HepG2 (cell line): ENCODE results near the gene AKR7A2. TPM values are rescaled to one million over a fixed set of nuclear protein-coding genes. Genes with fewer than 3 reads are reported as not detected.

Experiments used
- ATAC-seq: fragments of 200-7000 bp; cut with Tn5 transposase; 3 replicates; pipeline ENCODE4 v1.9.1; 2020; ENCODE audit warnings: mild to moderate bottlenecking, moderate library complexity
- BruUV-seq: library from RNA; stranded (reverse); fragments of 400-500 nt; replicated peaks from 2 replicates; lab custom pipeline; 2021; lab: Mats Ljungman, UMichigan
- CTCF ChIA-PET: fragments of 300-600 bp; formaldehyde crosslinking; extraction: SDS; loops from one replicate; lab custom pipeline; 2021; ENCODE audit warnings: low total read pairs, inconsistent platforms, low intra/inter-chr PET ratio; lab: Yijun Ruan, JAX
- POLR2A ChIA-PET: fragments of 350-600 bp; sonication (Branson Sonifier 250); formaldehyde crosslinking; loops from one replicate; lab custom pipeline; 2020; ENCODE audit warnings: antibody characterized with exemption, inconsistent platforms; lab: Yijun Ruan, JAX
- DNase-seq: peaks from one replicate; pipeline ENCODE4 v3.0.0-alpha.2; 2015; ENCODE audit warnings: low spot score
- FAIRE-seq: peaks from 3 replicates; lab custom pipeline; 2011; peaks lifted over from hg19 to GRCh38; lab: Jason Lieb, UNC
- H2AFZ ChIP-seq: one replicate; pipeline ENCODE4 v1.6.1; 2011; ENCODE audit warnings: low read length, inconsistent platforms
- H3K27ac ChIP-seq: fragments of 300-600 bp; 3 replicates; pipeline ENCODE4 v1.8.0; 2011; ENCODE audit warnings: mixed run types, mild to moderate bottlenecking, mixed read lengths, low read length, inconsistent platforms; ENCODE audit not compliant: insufficient read depth; ENCODE audit errors: extremely low read length
- H3K27me3 ChIP-seq, 2 experiments: fragments of 200-600 bp in 1 of 2; 2 replicates in 1 of 2; 3 replicates in 1 of 2; pipeline versions ENCODE4 v1.6.0 to v1.8.0; 2011; ENCODE audit warnings: low read length in 2 of 2, mild to moderate bottlenecking in 2 of 2, moderate library complexity in 2 of 2, inconsistent platforms in 1 of 2; ENCODE audit not compliant: insufficient read depth in 2 of 2, control insufficient read depth in 1 of 2
- H3K36me3 ChIP-seq, 2 experiments: fragments of 200-600 bp in 1 of 2; replicated peaks in 1 of 2; 2 replicates in 1 of 2; 3 replicates in 1 of 2; pipeline versions ENCODE4 v1.5.1 to v1.8.0; 2011; ENCODE audit warnings: low read length in 2 of 2, inconsistent platforms in 1 of 2; ENCODE audit not compliant: insufficient read depth in 2 of 2, control insufficient read depth in 1 of 2
- H3K4me1 ChIP-seq: 2 replicates; pipeline ENCODE4 v1.5.1; 2012; ENCODE audit warnings: low read length, inconsistent platforms; ENCODE audit not compliant: insufficient read depth
- H3K4me2 ChIP-seq: 2 replicates; pipeline ENCODE4 v1.6.0; 2011; ENCODE audit warnings: low read depth, low read length, inconsistent platforms
- H3K4me3 ChIP-seq, 3 experiments: fragments of 200-600 bp in 1 of 3; sonication (generic), shearing (Covaris generic) in 1 of 3; replicated peaks in 1 of 3; 2 replicates each; pipeline ENCODE4 v1.5.1; 2011 to 2016; ENCODE audit warnings: low read length in 3 of 3, inconsistent platforms in 2 of 3, low read depth in 2 of 3, mild to moderate bottlenecking in 2 of 3, control low read depth in 1 of 3, mixed read lengths in 1 of 3; ENCODE audit not compliant: insufficient read depth in 1 of 3
- H3K79me2 ChIP-seq: one replicate; pipeline ENCODE4 v1.6.1; 2011; ENCODE audit warnings: low read length, inconsistent platforms; ENCODE audit not compliant: insufficient read depth
- H3K9ac ChIP-seq: 2 replicates; pipeline ENCODE4 v1.6.0; 2011; ENCODE audit warnings: mild to moderate bottlenecking, low read depth, low read length, inconsistent platforms; ENCODE audit not compliant: insufficient read depth
- H3K9me3 ChIP-seq: 2 replicates; pipeline ENCODE4 v1.5.1; 2012; ENCODE audit warnings: mild to moderate bottlenecking, low read length
- H4K20me1 ChIP-seq: 2 replicates; pipeline ENCODE4 v1.6.0; 2011; ENCODE audit warnings: inconsistent platforms, mild to moderate bottlenecking, low read length, moderate library complexity; ENCODE audit not compliant: insufficient read depth
- CCDC6 ChIP-seq: sonication (generic); formaldehyde crosslinking; IDR thresholded peaks from 2 replicates; pipeline ENCODE4 v1.8.1; 2022; ENCODE audit warnings: mild to moderate bottlenecking, missing genetic modification reagents, moderate library complexity
- ELF3 ChIP-seq: IDR thresholded peaks from 2 replicates; pipeline ENCODE4 v1.6.1; 2016; ENCODE audit warnings: missing genetic modification reagents, missing compliant biosample characterization
- KDM5B ChIP-seq: sonication (generic); formaldehyde crosslinking; IDR thresholded peaks from 2 replicates; pipeline ENCODE4 v1.4.0; 2020; ENCODE audit warnings: missing genetic modification reagents, mild to moderate bottlenecking, borderline replicate concordance
- PHB2 ChIP-seq: fragments of 450-650 bp; IDR thresholded peaks from 2 replicates; pipeline ENCODE4 v1.6.1; 2018; ENCODE audit not compliant: partially characterized antibody
- RARA ChIP-seq: IDR thresholded peaks from 2 replicates; pipeline ENCODE4 v1.6.1; 2016; ENCODE audit warnings: missing genetic modification reagents, missing compliant biosample characterization
- ZBTB39 ChIP-seq: sonication (generic); formaldehyde crosslinking; IDR thresholded peaks from 2 replicates; pipeline ENCODE4 v1.5.0; 2020; ENCODE audit warnings: missing genetic modification reagents
- ZNF337 ChIP-seq: sonication (generic); formaldehyde crosslinking; IDR thresholded peaks from 2 replicates; pipeline ENCODE4 v1.5.1; 2020; ENCODE audit warnings: missing genetic modification reagents, low read depth, mild to moderate bottlenecking, borderline replicate concordance
- ZNF670 ChIP-seq: sonication (generic); formaldehyde crosslinking; IDR thresholded peaks from 2 replicates; pipeline ENCODE4 v1.8.0; 2022; ENCODE audit warnings: mild to moderate bottlenecking, missing genetic modification reagents, borderline replicate concordance
- WGBS: methylation state at CpG from one replicate; pipeline ENCODE4 v1.1.6; 2017; ENCODE audit warnings: low lambda C conversion rate; 5-methylcytosine and 5-hydroxymethylcytosine counted together
- in situ Hi-C: cut with HindIII; loops from 2 replicates; pipeline ENCODE4 v1.10.0; 2017; ENCODE audit warnings: low pct_unique_long_range_greater_than_20kb; ENCODE audit not compliant: extremely low pct_ligation_motif_present
- intact Hi-C: fragments of 100-400 bp; cut with micrococcal nuclease; formaldehyde crosslinking; loops from one replicate; pipeline ENCODE4 v1.10.0; 2022; ENCODE audit not compliant: unreplicated experiment
- polyA plus RNA-seq, 8 experiments: library from polyadenylated mRNA; depleted of rRNA in 3 of 8; stranded (reverse) in 7 of 8; unstranded in 1 of 8; fragments of >200 nt; fragmentation: Illumina TruSeq in 4 of 8; extraction: Trizol in 4 of 8; gene quantifications; 2 replicates each; pipeline versions ENCODE4 v1.2.1 to v1.2.3, GENCODE V29; 2011 to 2016; ENCODE audit warnings: low read depth in 4 of 8, missing spikeins in 1 of 8, mixed read lengths in 1 of 8; ENCODE audit not compliant: insufficient read depth in 1 of 8
- total RNA-seq, 5 experiments: library from RNA; depleted of rRNA; stranded (reverse); fragments of >200 nt; fragmentation: Illumina TruSeq; extraction: Trizol; gene quantifications; 2 replicates each; pipeline ENCODE4 v1.2.3, GENCODE V29; 2016; ENCODE audit warnings: low read depth in 1 of 5
- TF ChIP-seq, protein P1 (sequence below): sonication (generic); formaldehyde crosslinking; conservative IDR thresholded peaks from 2 replicates; pipeline ENCODE4 v1.4.0; 2020; ENCODE audit warnings: missing genetic modification reagents
- TF ChIP-seq, protein P2 (sequence below): sonication (generic); formaldehyde crosslinking; IDR thresholded peaks from 2 replicates; pipeline ENCODE4 v1.9.0; 2022; ENCODE audit warnings: low read depth, missing genetic modification reagents
- TF ChIP-seq, protein P3 (sequence below): sonication (generic); formaldehyde crosslinking; IDR thresholded peaks from 2 replicates; pipeline ENCODE4 v1.8.0; 2023; ENCODE audit warnings: mild to moderate bottlenecking, missing genetic modification reagents

AKR7A2 gene
- total and polyA plus RNA-seq, 2 of the 13 experiments (the other 11 are each of a cell fraction or from before 2014, with no cell fraction given): 45.2 to 75.6 TPM

DNA sequence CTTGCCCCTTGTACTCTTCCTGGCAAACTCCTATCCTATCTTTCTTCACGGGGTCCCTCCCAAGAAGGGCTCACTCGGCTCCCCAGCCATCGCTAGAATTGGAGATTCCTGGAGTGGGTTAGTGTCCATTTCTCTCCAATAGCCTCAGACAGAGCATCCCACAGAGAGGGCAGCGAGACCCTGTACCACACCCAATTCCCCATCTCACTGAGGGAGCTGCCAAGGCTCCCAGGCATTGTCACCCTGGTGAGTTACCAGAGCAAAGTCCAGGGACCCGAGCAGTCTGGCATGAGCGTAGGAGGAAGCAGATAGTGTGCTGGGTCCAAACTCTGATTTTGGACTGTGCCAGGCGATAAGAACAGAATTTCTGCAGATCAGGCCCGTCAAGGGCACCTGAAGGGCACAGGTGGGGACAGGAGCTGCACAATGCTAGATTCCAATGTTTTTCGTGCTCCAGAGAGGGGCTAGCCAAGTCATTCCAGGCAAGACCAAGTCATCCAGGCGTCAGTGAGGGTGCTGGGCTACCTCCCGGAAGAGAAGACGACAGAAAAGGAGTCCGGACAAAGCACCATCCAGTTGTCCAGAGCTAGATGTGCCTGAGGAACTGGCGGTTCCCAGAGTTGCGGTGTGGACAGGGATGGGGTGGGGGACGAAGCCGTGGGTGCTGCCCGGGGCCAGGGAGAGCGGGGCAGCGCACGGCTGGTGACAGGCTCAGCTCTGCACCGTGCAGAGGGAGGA lies 38.7 kb downstream of the AKR7A2 start:
- BruUV-seq: no TSS peak
- Histone ChIP-seq H3K4me2 (no peak overlapping the region), H3K27me3 (no peaks in the 10 kb centered on the region), H3K79me2 (no peaks in the 10 kb centered on the region), H3K9me3 (no peaks in the 10 kb centered on the region), H3K4me1 (peaks cover 42% of the 10 kb centered on the region), H3K9ac (no peak overlapping the region), H3K4me3 (no peak overlapping the region), H4K20me1 (no peaks in the 10 kb centered on the region), H3K27ac (no peak overlapping the region), H2AFZ (no peak overlapping the region), H3K36me3 (no peaks in the 10 kb centered on the region)
- WGBS: 89% methylated on average over 22 of the region's 22 CpGs
- DNase-seq: no peak
- ATAC-seq: no peak
- no peak for FAIRE-seq
- in situ Hi-C loops (no loop called here), intact Hi-C loops (no loop called here)
- ChIA-PET CTCF (no interaction called here), POLR2A (interaction anchor here (1.4 kb wide), 1 partner anchor 22 kb away, joined by 4 read pairs; the partner anchor contains the start of genes EMC1 and MRTO4)
- TF ChIP-seq, protein P1, sequence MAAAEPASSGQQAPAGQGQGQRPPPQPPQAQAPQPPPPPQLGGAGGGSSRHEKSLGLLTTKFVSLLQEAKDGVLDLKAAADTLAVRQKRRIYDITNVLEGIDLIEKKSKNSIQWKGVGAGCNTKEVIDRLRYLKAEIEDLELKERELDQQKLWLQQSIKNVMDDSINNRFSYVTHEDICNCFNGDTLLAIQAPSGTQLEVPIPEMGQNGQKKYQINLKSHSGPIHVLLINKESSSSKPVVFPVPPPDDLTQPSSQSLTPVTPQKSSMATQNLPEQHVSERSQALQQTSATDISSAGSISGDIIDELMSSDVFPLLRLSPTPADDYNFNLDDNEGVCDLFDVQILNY (CRISPR knock-in tag): no peak
- TF ChIP-seq, protein P2, sequence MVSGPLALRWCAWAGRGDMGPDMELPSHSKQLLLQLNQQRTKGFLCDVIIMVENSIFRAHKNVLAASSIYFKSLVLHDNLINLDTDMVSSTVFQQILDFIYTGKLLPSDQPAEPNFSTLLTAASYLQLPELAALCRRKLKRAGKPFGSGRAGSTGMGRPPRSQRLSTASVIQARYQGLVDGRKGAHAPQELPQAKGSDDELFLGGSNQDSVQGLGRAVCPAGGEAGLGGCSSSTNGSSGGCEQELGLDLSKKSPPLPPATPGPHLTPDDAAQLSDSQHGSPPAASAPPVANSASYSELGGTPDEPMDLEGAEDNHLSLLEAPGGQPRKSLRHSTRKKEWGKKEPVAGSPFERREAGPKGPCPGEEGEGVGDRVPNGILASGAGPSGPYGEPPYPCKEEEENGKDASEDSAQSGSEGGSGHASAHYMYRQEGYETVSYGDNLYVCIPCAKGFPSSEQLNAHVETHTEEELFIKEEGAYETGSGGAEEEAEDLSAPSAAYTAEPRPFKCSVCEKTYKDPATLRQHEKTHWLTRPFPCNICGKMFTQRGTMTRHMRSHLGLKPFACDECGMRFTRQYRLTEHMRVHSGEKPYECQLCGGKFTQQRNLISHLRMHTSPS (CRISPR knock-in tag): peak; percentile 59; the same call in 1 of the 2 replicates

GRCh38 chr1:19272064-19272463 lies 39.9 kb downstream of the AKR7A2 start:
- H4K20me1 ChIP-seq: no peaks in the 10 kb centered on the region
- no peaks in the 10 kb centered on the region for H3K27me3 ChIP-seq
- H3K9ac ChIP-seq: no peak overlapping the region
- no peak overlapping the region for H3K4me3 ChIP-seq
- no peaks in the 10 kb centered on the region for H3K79me2 ChIP-seq
- no peak overlapping the region for H3K4me2 ChIP-seq
- no peaks in the 10 kb centered on the region for H3K9me3 ChIP-seq
- DNase-seq (no peak), ATAC-seq (no peak), FAIRE-seq (no peak)
- H3K36me3 ChIP-seq: no peaks in the 10 kb centered on the region
- intact Hi-C loops (no loop called here), in situ Hi-C loops (no loop called here)
- H3K27ac ChIP-seq: no peak overlapping the region
- peaks cover 42% of the 10 kb centered on the region for H3K4me1 ChIP-seq
- H2AFZ ChIP-seq: no peak overlapping the region
- ChIA-PET CTCF (no interaction called here), POLR2A (interaction anchor here (1.4 kb wide), 1 partner anchor 21 kb away, joined by 4 read pairs; the partner anchor contains the start of genes EMC1 and MRTO4)
- BruUV-seq: no TSS peak
- no peak for TF ChIP-seq ELF3 (CRISPR knock-in tag)
- no peak for TF ChIP-seq ZBTB39 (CRISPR knock-in tag)
- no peak for TF ChIP-seq KDM5B (CRISPR knock-in tag)
- TF ChIP-seq CCDC6: no peak
- TF ChIP-seq, protein P3, sequence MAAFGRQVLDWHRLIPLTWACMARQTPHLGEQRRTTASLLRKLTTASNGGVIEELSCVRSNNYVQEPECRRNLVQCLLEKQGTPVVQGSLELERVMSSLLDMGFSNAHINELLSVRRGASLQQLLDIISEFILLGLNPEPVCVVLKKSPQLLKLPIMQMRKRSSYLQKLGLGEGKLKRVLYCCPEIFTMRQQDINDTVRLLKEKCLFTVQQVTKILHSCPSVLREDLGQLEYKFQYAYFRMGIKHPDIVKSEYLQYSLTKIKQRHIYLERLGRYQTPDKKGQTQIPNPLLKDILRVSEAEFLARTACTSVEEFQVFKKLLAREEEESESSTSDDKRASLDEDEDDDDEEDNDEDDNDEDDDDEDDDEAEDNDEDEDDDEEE (CRISPR knock-in tag): no peak
- TF ChIP-seq ZNF337 (CRISPR knock-in tag): no peak
- no peak for TF ChIP-seq PHB2
- TF ChIP-seq ZNF670 (CRISPR knock-in tag): no peak
- TF ChIP-seq RARA (CRISPR knock-in tag): no peak
